ENCODE measurements around the gene NOX3. TPM values are rescaled to one million over a fixed set of nuclear protein-coding genes. Genes with fewer than 3 reads are reported as not detected.

NOX3 gene
- total RNA-seq, 1 experiment from 2014 or later: not detected

DNA sequence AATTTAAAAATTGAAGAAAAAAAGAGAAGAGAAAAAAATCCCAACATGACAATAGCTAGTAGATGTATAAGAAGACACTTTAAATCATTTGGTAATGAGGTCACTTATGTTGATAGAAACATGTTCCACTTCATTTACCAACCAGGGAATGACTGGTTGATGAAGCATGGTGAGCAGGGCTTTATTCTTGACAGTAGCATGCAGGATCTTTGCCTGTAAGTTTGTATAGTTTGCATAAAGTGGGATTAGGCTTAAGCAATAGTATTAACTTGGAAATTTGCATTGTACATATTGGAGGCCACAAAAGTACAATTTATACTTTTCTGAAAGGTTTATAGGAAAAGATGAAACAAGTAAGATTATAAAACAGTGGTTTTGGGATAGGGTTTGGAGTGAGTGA is 67.0 kb downstream of the NOX3 start:
- Mint-ChIP-seq H3K27ac (no peak overlapping the region), H3K4me1 (no peaks in the 10 kb centered on the region), H3K9me3 (no peaks in the 10 kb centered on the region), H3K36me3 (ENCODE audit: insufficient read depth in 1 of 3, low read depth in 3 of 3) (no peaks in the 10 kb centered on the region; a peak in 1 of 7 replicates), H3K27me3 (ENCODE audit: low read depth) (no peaks in the 10 kb centered on the region), H3K4me3 (no peak overlapping the region)
- Histone ChIP-seq H3K4me1 (ENCODE audit: insufficient read depth, low read length) (no peaks in the 10 kb centered on the region), H2BK5ac (ENCODE audit: insufficient read length, low read length) (no peak overlapping the region), H2AFZ (ENCODE audit: low read length) (no peak overlapping the region), H2AK5ac (ENCODE audit: insufficient read length, low read length) (no peak overlapping the region), H3K27me3 (ENCODE audit: insufficient read depth, low read length) (no peaks in the 10 kb centered on the region), H3K4ac (ENCODE audit: low read depth, low read length) (no peak overlapping the region), H3K79me1 (ENCODE audit: insufficient read depth, low read depth, low read length, poor library complexity, severe bottlenecking) (no peaks in the 10 kb centered on the region), H3K23ac (ENCODE audit: insufficient read length, low read depth, low read length) (no peak overlapping the region), H3K18ac (ENCODE audit: insufficient read length, low read depth, low read length) (no peak overlapping the region), H3K14ac (ENCODE audit: insufficient read depth, low read length) (no peak overlapping the region), H3K9ac (ENCODE audit: extremely low read depth, insufficient read length, low read length) (no peak overlapping the region), H4K91ac (ENCODE audit: insufficient read length, low read depth, low read length) (no peak overlapping the region), H2BK12ac (ENCODE audit: insufficient read length, low read depth, low read length) (no peak overlapping the region), H2BK15ac (ENCODE audit: low read depth, low read length) (no peak overlapping the region), H3K27ac (ENCODE audit: insufficient read length, low read depth, low read length) (no peak overlapping the region), H4K8ac (replicated peaks; ENCODE audit: insufficient read length, low read depth, low read length) (no peak overlapping the region), H4K5ac (ENCODE audit: insufficient read length, low read depth, low read length) (no peak overlapping the region), H3K9me3 (ENCODE audit: control insufficient read depth, low read depth, low read length) (no peaks in the 10 kb centered on the region), H3K56ac (ENCODE audit: insufficient read length, low read depth, low read length) (no peak overlapping the region), H3K23me2 (ENCODE audit: insufficient read length, low read depth, low read length, poor library complexity, severe bottlenecking) (no peaks in the 10 kb centered on the region), H2BK120ac (ENCODE audit: low read depth, low read length, poor library complexity, severe bottlenecking) (no peak overlapping the region), H3K4me2 (ENCODE audit: insufficient read depth, insufficient read length, low read length) (no peak overlapping the region), H2BK20ac (ENCODE audit: low read depth, low read length, poor library complexity, severe bottlenecking) (no peak overlapping the region), H3T11ph (ENCODE audit: low read length) (no peak overlapping the region), H3K79me2 (ENCODE audit: insufficient read depth, low read length) (no peaks in the 10 kb centered on the region), H4K20me1 (ENCODE audit: control insufficient read depth, insufficient read depth, insufficient read length) (no peaks in the 10 kb centered on the region)
- TF ChIP-seq, protein P1, sequence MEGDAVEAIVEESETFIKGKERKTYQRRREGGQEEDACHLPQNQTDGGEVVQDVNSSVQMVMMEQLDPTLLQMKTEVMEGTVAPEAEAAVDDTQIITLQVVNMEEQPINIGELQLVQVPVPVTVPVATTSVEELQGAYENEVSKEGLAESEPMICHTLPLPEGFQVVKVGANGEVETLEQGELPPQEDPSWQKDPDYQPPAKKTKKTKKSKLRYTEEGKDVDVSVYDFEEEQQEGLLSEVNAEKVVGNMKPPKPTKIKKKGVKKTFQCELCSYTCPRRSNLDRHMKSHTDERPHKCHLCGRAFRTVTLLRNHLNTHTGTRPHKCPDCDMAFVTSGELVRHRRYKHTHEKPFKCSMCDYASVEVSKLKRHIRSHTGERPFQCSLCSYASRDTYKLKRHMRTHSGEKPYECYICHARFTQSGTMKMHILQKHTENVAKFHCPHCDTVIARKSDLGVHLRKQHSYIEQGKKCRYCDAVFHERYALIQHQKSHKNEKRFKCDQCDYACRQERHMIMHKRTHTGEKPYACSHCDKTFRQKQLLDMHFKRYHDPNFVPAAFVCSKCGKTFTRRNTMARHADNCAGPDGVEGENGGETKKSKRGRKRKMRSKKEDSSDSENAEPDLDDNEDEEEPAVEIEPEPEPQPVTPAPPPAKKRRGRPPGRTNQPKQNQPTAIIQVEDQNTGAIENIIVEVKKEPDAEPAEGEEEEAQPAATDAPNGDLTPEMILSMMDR (conservative IDR thresholded peaks at IDR 0.05): no peak
- DNase-seq: no peak
